Muscle layer of duodenum (tissue), 2 donors: ENCODE results near the gene PYGB.
A peak's percentile ranks its signal among the peaks of the same experiment; 100 is the strongest.

ENCODE experiments used
- H3K27ac ChIP-seq: one replicate; pipeline ENCODE4 v1.7.0; 2013; ENCODE audit warnings: mild to moderate bottlenecking, low read length
- H3K27me3 ChIP-seq: one replicate; pipeline ENCODE4 v1.7.0; 2013; ENCODE audit warnings: low read depth, mild to moderate bottlenecking, control low read depth, low read length
- H3K36me3 ChIP-seq, 2 donors: one replicate each; pipeline ENCODE4 v1.7.0; 2013; ENCODE audit warnings: low read length in 2 of 2, control low read depth in 1 of 2, mild to moderate bottlenecking in 1 of 2; ENCODE audit not compliant: insufficient read depth in 2 of 2, control insufficient read depth in 1 of 2
- H3K4me1 ChIP-seq, 2 donors: one replicate each; pipeline ENCODE4 v1.7.0; 2013; ENCODE audit warnings: low read length in 2 of 2, mild to moderate bottlenecking in 2 of 2, control low read depth in 1 of 2, moderate library complexity in 1 of 2; ENCODE audit not compliant: insufficient read depth in 2 of 2, control insufficient read depth in 1 of 2
- H3K4me3 ChIP-seq, 2 donors: one replicate each; pipeline ENCODE4 v1.7.0; 2013; ENCODE audit warnings: low read length in 2 of 2, low read depth in 1 of 2, mild to moderate bottlenecking in 1 of 2
- H3K9me3 ChIP-seq, 2 donors: one replicate each; pipeline ENCODE4 v1.7.0; 2013; ENCODE audit warnings: low read length in 2 of 2, control low read depth in 1 of 2, mild to moderate bottlenecking in 1 of 2; ENCODE audit not compliant: control insufficient read depth in 1 of 2
- donor health status: healthy.

Gene PYGB

GRCh38 chr20:25252686-25253421 is 5.0 kb downstream of the PYGB start:
- Histone ChIP-seq H3K27ac (no peak overlapping the region), H3K36me3 (no peaks in the 10 kb centered on the region), H3K27me3 (no peaks in the 10 kb centered on the region), H3K4me1 (peaks cover 6 to 51% of the 10 kb centered on the region in 2 donors), H3K9me3 (no peaks in the 10 kb centered on the region), H3K4me3 (no peak overlapping the region)

- Histone ChIP-seq H3K27ac (no peak overlapping the region), H3K9me3 (no peaks in the 10 kb centered on the region), H3K36me3 (no peaks in the 10 kb centered on the region), H3K4me3 (no peak overlapping the region), H3K27me3 (no peaks in the 10 kb centered on the region), H3K4me1 (peaks cover 6 to 51% of the 10 kb centered on the region in 2 donors)
Observed at GRCh38 chr20:25253606-25254275, 5.9 kb downstream of the PYGB start.

GRCh38 chr20:25254571-25254970 is 6.7 kb downstream of the PYGB start:
- H3K36me3 ChIP-seq: peaks cover 4 to 6% of the 10 kb centered on the region in 2 donors
- no peaks in the 10 kb centered on the region for H3K9me3 ChIP-seq
- H3K27me3 ChIP-seq: no peaks in the 10 kb centered on the region
- H3K4me3 ChIP-seq: no peak overlapping the region
- peak overlapping the region; percentile 33 for H3K27ac ChIP-seq
- peaks cover 2 to 44% of the 10 kb centered on the region in 2 donors for H3K4me1 ChIP-seq

- H3K36me3 ChIP-seq: peaks cover 8 to 12% of the 10 kb centered on the region in 2 donors
- H3K27me3 ChIP-seq: no peaks in the 10 kb centered on the region
- H3K4me1 ChIP-seq: peaks cover 2 to 38% of the 10 kb centered on the region in 2 donors
- no peaks in the 10 kb centered on the region for H3K9me3 ChIP-seq
- H3K4me3 ChIP-seq: no peak overlapping the region
- peak overlapping the region; percentile 33 for H3K27ac ChIP-seq
Observed at GRCh38 chr20:25254986-25255680, 7.2 kb downstream of the PYGB start.

- Histone ChIP-seq H3K27ac (no peak overlapping the region), H3K4me1 (peaks cover 2 to 33% of the 10 kb centered on the region in 2 donors), H3K9me3 (no peaks in the 10 kb centered on the region), H3K27me3 (no peaks in the 10 kb centered on the region), H3K4me3 (no peak overlapping the region), H3K36me3 (peaks cover 12 to 19% of the 10 kb centered on the region in 2 donors)
Observed at GRCh38 chr20:25256226-25256859, 8.5 kb downstream of the PYGB start.

- no peak overlapping the region for H3K27ac ChIP-seq
- H3K4me1 ChIP-seq: peaks cover 2 to 27% of the 10 kb centered on the region in 2 donors
- H3K36me3 ChIP-seq: peaks cover 12 to 19% of the 10 kb centered on the region in 2 donors
- no peaks in the 10 kb centered on the region for H3K9me3 ChIP-seq
- H3K27me3 ChIP-seq: no peaks in the 10 kb centered on the region
- H3K4me3 ChIP-seq: no peak overlapping the region
Observed at GRCh38 chr20:25257130-25257529, 9.2 kb downstream of the PYGB start.

- Histone ChIP-seq H3K4me3 (no peak overlapping the region), H3K9me3 (no peaks in the 10 kb centered on the region), H3K36me3 (peaks cover 12 to 19% of the 10 kb centered on the region in 2 donors), H3K27ac (no peak overlapping the region), H3K4me1 (peaks cover 2 to 20% of the 10 kb centered on the region in 2 donors), H3K27me3 (no peaks in the 10 kb centered on the region)
Observed at GRCh38 chr20:25257756-25258475, 10.0 kb downstream of the PYGB start.

GRCh38 chr20:25258476-25258805 is 10.6 kb downstream of the PYGB start:
- Histone ChIP-seq H3K27me3 (no peaks in the 10 kb centered on the region), H3K36me3 (peaks cover 12 to 19% of the 10 kb centered on the region in 2 donors), H3K9me3 (no peaks in the 10 kb centered on the region), H3K4me1 (peaks cover 2 to 18% of the 10 kb centered on the region in 2 donors), H3K27ac (no peak overlapping the region), H3K4me3 (no peak overlapping the region)

- no peaks in the 10 kb centered on the region for H3K9me3 ChIP-seq
- H3K4me1 ChIP-seq: peaks cover 2 to 18% of the 10 kb centered on the region in 2 donors
- H3K4me3 ChIP-seq: no peak overlapping the region
- no peaks in the 10 kb centered on the region for H3K27me3 ChIP-seq
- H3K27ac ChIP-seq: no peak overlapping the region
- peaks cover 12 to 19% of the 10 kb centered on the region in 2 donors for H3K36me3 ChIP-seq
Observed at GRCh38 chr20:25258828-25259227, 10.9 kb downstream of the PYGB start.

- Histone ChIP-seq H3K27ac (no peak overlapping the region), H3K4me3 (no peak overlapping the region), H3K4me1 (peaks cover 2 to 18% of the 10 kb centered on the region in 2 donors), H3K9me3 (no peaks in the 10 kb centered on the region), H3K27me3 (no peaks in the 10 kb centered on the region), H3K36me3 (peaks cover 12 to 19% of the 10 kb centered on the region in 2 donors)
Observed at GRCh38 chr20:25259358-25259757, 11.5 kb downstream of the PYGB start.
